ENCODE data around the gene SLC29A2. TPM values are rescaled to one million over a fixed set of nuclear protein-coding genes. Genes with fewer than 3 reads are reported as not detected.

Gene SLC29A2
- total RNA-seq, 1 experiment from 2014 or later, result 40.4 TPM

- H3K27ac Mint-ChIP-seq (ENCODE audit: unreplicated experiment), result no peak overlapping the region
- CTCF ChIA-PET, result interaction anchor here (0.6 kb wide), 1 partner anchor 262 kb away, joined by 3 read pairs; no protein-coding TSS in a partner anchor
- peaks cover 28% of the 10 kb centered on the region for H3K4me1 Mint-ChIP-seq (ENCODE audit: low read depth, unreplicated experiment)
- BruUV-seq (replicated peaks), result no TSS peak
- H3K9me3 Mint-ChIP-seq (ENCODE audit: low read depth, unreplicated experiment), result no peaks in the 10 kb centered on the region
- no peak for TF ChIP-seq CTCF (IDR thresholded peaks at IDR 0.05; ENCODE audit: unreplicated experiment)
- H3K27me3 Mint-ChIP-seq (ENCODE audit: unreplicated experiment), result no peaks in the 10 kb centered on the region
- peaks cover 34% of the 10 kb centered on the region for H3K36me3 Mint-ChIP-seq (ENCODE audit: insufficient read depth, unreplicated experiment)
- H3K4me3 Mint-ChIP-seq (ENCODE audit: low read depth, unreplicated experiment), result no peak overlapping the region
- intact Hi-C loops (cut with micrococcal nuclease; ENCODE audit: unreplicated experiment), result no loop called here
- no peak for DNase-seq
These were observed 29.9 kb downstream of the SLC29A2 start for GRCh38 chr11:66341502-66342126.

GRCh38 chr11:66340596-66341501 lies 30.7 kb downstream of the SLC29A2 start:
- Mint-ChIP-seq H3K36me3 (ENCODE audit: insufficient read depth, unreplicated experiment) (peaks cover 42% of the 10 kb centered on the region), H3K27ac (ENCODE audit: unreplicated experiment) (no peak overlapping the region), H3K4me3 (ENCODE audit: low read depth, unreplicated experiment) (no peak overlapping the region), H3K4me1 (ENCODE audit: low read depth, unreplicated experiment) (peaks cover 31% of the 10 kb centered on the region), H3K27me3 (ENCODE audit: unreplicated experiment) (no peaks in the 10 kb centered on the region), H3K9me3 (ENCODE audit: low read depth, unreplicated experiment) (no peaks in the 10 kb centered on the region)
- CTCF ChIA-PET, result no interaction called here
- BruUV-seq (replicated peaks), result no TSS peak
- intact Hi-C loops (cut with micrococcal nuclease; ENCODE audit: unreplicated experiment), result no loop called here
- no peak for TF ChIP-seq CTCF (IDR thresholded peaks at IDR 0.05; ENCODE audit: unreplicated experiment)
- no peak for DNase-seq

GRCh38 chr11:66339686-66340483 lies 31.7 kb downstream of the SLC29A2 start:
- Mint-ChIP-seq H3K27ac (ENCODE audit: unreplicated experiment) (no peak overlapping the region), H3K4me3 (ENCODE audit: low read depth, unreplicated experiment) (no peak overlapping the region), H3K36me3 (ENCODE audit: insufficient read depth, unreplicated experiment) (peaks cover 43% of the 10 kb centered on the region), H3K9me3 (ENCODE audit: low read depth, unreplicated experiment) (no peaks in the 10 kb centered on the region), H3K27me3 (ENCODE audit: unreplicated experiment) (no peaks in the 10 kb centered on the region), H3K4me1 (ENCODE audit: low read depth, unreplicated experiment) (peaks cover 38% of the 10 kb centered on the region)
- BruUV-seq (replicated peaks), result no TSS peak
- TF ChIP-seq CTCF (IDR thresholded peaks at IDR 0.05; ENCODE audit: unreplicated experiment), result no peak
- CTCF ChIA-PET, result interaction anchor here (0.6 kb wide), 2 partner anchors 13 to 23 kb away, joined by 3 read pairs; partner anchors contain the start of gene CD248
- intact Hi-C loops (cut with micrococcal nuclease; ENCODE audit: unreplicated experiment), result no loop called here
- no peak for DNase-seq

- CTCF ChIA-PET, result interaction anchor here (0.6 kb wide), 2 partner anchors 14 to 22 kb away, joined by 3 read pairs; partner anchors contain the start of gene CD248
- intact Hi-C loops (cut with micrococcal nuclease; ENCODE audit: unreplicated experiment), result no loop called here
- TF ChIP-seq CTCF (IDR thresholded peaks at IDR 0.05; ENCODE audit: unreplicated experiment), result no peak
- BruUV-seq (replicated peaks), result no TSS peak
- H3K27me3 Mint-ChIP-seq (ENCODE audit: unreplicated experiment), result no peaks in the 10 kb centered on the region
- H3K36me3 Mint-ChIP-seq (ENCODE audit: insufficient read depth, unreplicated experiment), result peaks cover 37% of the 10 kb centered on the region
- H3K9me3 Mint-ChIP-seq (ENCODE audit: low read depth, unreplicated experiment), result no peaks in the 10 kb centered on the region
- no peak overlapping the region for H3K4me3 Mint-ChIP-seq (ENCODE audit: low read depth, unreplicated experiment)
- no peak for DNase-seq
- H3K4me1 Mint-ChIP-seq (ENCODE audit: low read depth, unreplicated experiment), result peaks cover 38% of the 10 kb centered on the region
- H3K27ac Mint-ChIP-seq (ENCODE audit: unreplicated experiment), result no peak overlapping the region
These were observed 32.3 kb downstream of the SLC29A2 start for GRCh38 chr11:66339162-66339675.
